ENCODE results near the gene TMED8.
"Not testable (repeated sequence)": the region's sequence is repeated elsewhere in the genome, so short reads cannot be mapped to it uniquely, and the experiment has no call there.

TMED8 gene

GRCh38 chr14:77320238-77320935 lies 56.5 kb downstream of the TMED8 start, which contains the start of gene POMT2:
TSS of gene POMT2 (minus strand) at chr14:77320883. CDS start at chr14:77320681, 202 bp downstream.
- peak; percentile 68 for DNase-seq

GRCh38 chr14:77319422-77319821 lies 57.5 kb downstream of the TMED8 start:
- DNase-seq: no peak

- DNase-seq: not testable (repeated sequence)
These were observed 58.1 kb downstream of the TMED8 start for GRCh38 chr14:77318756-77319155.

GRCh38 chr14:77318006-77318553 lies 58.8 kb downstream of the TMED8 start:
- DNase-seq: no peak

- DNase-seq: peak; percentile 48
These were observed 60.0 kb downstream of the TMED8 start for GRCh38 chr14:77316872-77317301.

GRCh38 chr14:77316195-77316505 lies 60.7 kb downstream of the TMED8 start:
- DNase-seq: no peak

- DNase-seq: no peak
These were observed 62.1 kb downstream of the TMED8 start for GRCh38 chr14:77314539-77315457.

GRCh38 chr14:77314043-77314442 lies 62.9 kb downstream of the TMED8 start:
- DNase-seq: no peak

GRCh38 chr14:77313371-77313770 lies 63.5 kb downstream of the TMED8 start:
- DNase-seq: no peak

GRCh38 chr14:77311217-77311616 lies 65.7 kb downstream of the TMED8 start:
- DNase-seq: no peak

- no peak for DNase-seq
These were observed 66.9 kb downstream of the TMED8 start for GRCh38 chr14:77310026-77310425.

GRCh38 chr14:77309131-77309530 lies 67.8 kb downstream of the TMED8 start:
- no peak for DNase-seq

GRCh38 chr14:77306851-77307496 lies 69.9 kb downstream of the TMED8 start:
- DNase-seq: no peak

- DNase-seq: no peak
These were observed 70.5 kb downstream of the TMED8 start for GRCh38 chr14:77306416-77306815.

- no peak for DNase-seq
These were observed 71.2 kb downstream of the TMED8 start for GRCh38 chr14:77305696-77306095.

GRCh38 chr14:77303417-77304156 lies 73.3 kb downstream of the TMED8 start:
- peak; percentile 73 for DNase-seq

- no peak for DNase-seq
These were observed 74.0 kb downstream of the TMED8 start for GRCh38 chr14:77302926-77303325.

- no peak for DNase-seq
These were observed 75.8 kb downstream of the TMED8 start for GRCh38 chr14:77301103-77301502.

GRCh38 chr14:77299771-77300170 lies 77.1 kb downstream of the TMED8 start:
- no peak for DNase-seq

- DNase-seq: no peak
These were observed 80.0 kb downstream of the TMED8 start for GRCh38 chr14:77296906-77297305.

- no peak for DNase-seq
These were observed 80.7 kb downstream of the TMED8 start for GRCh38 chr14:77296155-77296554.

GRCh38 chr14:77290705-77291104 lies 86.2 kb downstream of the TMED8 start:
- no peak for DNase-seq

- DNase-seq: no peak
These were observed 90.3 kb downstream of the TMED8 start for GRCh38 chr14:77286576-77286975.
